NCI-H1105 (cell line): Measurements from ENCODE around the gene CYTH4.
A peak's percentile ranks its signal among the peaks of the same experiment; 100 is the strongest.
"Not testable (repeated sequence)": the region's sequence is repeated elsewhere in the genome, so short reads cannot be mapped to it uniquely, and the experiment has no call there.

ENCODE experiments used
- DNase-seq: peaks from one replicate; lab custom pipeline; 2025; lab: John Stamatoyannopoulos, UW

CYTH4 gene

DNA sequence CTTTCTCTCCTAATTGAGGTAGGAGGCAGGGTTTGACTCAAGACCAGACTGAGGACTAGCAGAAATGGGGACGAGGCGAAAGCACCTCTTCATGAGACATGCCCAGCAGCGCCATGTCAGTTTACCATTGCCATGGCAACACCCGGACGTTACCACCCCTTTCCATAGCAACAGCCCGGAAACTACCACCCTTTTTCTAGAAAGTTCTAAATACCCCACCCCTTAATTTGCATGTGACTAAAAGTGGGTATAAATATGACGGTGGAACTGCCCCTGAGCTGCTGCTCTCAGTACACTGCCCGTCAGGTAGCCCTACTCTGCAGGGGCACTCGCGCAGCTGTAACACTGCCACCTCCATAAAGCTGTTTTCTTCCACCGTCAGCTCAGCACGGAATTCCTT, 32.3 kb upstream of the CYTH4 start:
- DNase-seq = no peak

DNA sequence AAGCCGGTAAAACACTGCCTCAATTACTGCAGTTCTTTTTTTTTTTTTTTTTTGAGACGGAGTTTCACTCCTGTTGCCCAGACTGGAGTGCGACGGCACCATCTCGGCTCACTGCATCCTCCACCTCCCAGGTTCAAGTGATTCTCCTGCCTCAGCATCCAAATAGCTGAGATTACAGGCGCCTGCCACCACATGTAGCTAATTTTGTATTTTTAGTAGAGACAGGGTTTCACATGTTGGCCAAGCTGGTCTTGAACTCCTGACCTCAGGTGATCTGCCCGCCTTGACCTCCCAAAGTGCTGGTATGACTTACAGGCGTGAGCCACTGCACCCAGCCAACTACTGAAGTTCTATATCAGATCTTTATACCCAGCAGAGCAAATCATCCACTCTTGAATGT, 30.5 kb upstream of the CYTH4 start:
- DNase-seq = not testable (repeated sequence)

DNA sequence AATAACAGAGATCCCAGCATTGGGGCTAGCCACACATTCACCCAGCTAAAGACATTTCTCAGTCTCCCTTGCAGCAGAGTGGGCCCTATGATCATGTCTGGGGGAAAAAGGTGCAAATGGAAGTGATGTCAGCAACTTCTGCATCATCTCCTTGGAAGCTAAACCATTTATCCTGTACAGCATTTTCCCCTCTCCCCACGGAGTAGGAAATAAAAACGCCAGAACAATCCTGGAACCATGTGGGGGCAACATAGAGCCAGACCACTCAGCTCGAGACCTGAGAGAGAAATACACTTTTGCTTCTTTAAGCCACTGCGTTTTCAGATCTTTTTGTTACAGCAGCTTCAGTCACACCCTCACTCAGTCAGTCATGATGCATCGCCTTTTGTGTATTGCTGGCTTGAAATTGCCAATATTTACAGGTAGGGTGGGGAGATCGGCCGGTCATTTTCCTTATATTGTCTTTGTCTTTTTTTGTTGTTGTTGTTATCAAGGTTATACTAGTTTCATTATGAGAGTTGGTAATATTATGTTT, 29.1 kb upstream of the CYTH4 start:
- no peak for DNase-seq

DNA sequence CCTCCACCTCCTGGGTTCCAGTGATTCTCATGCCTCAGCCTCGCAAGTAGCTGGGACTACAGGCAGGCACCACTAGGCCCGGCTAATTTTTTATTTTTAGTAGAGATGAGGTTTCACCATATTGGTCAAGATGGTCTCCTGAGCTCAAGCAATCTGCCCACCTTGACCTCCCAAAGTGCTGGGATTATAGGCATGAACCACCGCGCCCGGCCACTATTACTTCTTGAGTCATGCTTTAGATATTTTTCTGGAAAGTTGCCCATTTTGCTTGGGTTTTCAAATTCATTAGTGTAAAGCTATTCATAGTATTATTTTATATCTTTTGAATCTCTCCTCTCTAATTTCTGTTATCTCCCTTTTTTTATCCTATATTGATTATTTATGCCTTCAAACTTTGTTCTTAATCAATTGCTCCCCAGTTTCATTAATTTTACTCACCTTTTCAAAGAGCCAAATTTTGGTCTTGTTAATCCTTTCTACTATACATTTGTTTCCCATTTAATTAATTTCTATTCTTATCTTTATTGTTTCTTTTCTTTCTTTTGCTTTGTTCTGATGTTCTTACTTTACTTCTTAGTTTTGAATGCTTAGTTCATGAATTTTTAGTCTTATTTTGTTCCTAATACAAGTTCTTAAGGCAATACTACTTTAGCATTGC, 28.0 kb upstream of the CYTH4 start:
- DNase-seq = no peak

DNA sequence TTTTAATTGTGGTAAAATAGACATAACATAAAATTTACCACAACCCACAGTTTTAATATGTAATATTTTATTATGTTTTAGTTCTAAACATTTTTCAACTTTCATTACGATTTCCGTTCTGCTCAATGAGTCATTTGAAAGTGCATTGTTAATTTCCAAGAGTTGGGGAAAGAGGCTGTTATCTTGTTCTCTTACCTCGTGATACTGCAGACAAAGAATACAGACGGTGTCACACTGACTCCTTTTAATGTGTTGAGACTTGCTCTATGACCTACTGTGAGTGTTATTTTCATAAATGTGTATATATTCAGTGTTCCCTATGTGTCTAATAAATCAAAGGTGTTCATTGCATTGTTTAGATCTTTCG, 27.5 kb upstream of the CYTH4 start:
- no peak for DNase-seq

DNA sequence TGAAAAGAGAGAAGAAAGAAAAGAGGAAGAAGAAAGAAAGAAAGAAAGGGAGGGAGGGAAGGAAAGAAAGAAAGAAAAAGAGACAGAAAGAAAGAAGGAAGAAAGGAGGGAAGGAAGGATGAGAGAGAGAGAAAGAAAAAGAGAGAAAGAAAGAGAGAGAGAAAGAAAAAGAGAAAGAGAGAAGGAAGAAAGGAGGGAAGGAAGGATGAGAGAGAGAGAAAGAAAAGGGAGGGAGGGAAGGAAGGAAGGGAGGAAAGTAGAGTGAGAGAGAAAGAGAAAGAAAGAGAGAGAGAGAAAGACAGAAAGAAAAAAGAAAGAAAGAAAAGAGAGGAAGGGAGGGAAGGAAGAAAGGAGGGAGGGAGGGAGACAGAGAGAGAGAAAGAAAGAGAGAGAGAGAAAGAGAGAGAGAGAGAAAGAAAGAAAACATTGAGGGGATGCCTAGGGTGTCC, 26.7 kb upstream of the CYTH4 start:
- no peak for DNase-seq

DNA sequence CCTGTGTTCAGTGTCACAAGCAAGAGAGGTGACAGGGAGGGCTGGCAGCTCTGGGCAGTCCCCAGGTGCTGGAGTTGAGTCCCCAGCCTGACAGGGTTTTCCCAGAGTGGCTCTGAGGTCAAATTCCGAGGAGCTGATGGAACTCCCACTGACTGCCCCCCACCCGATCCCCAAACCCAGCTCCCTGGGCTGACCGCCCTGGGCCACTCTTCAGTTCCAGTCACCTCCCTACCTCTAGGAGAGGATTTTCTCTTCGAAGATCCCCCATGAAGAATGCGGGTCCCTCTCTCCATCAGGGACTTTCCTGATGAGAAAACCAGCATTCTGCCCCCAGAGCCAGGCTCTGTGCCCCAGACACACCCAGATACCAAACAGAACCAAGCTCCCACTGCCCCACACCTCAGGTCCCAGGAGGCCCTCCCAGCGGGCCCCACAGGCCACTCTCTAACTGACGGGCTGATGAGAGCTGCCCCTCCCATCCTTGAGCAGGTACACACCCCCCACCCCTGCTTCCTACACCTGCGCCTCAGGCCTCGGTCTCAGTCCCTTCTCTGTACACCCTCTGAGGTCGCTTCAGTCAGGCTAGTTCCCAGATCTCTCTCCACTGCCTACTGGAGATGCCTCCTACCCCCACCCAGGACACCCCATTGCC, 26.1 kb upstream of the CYTH4 start:
- no peak for DNase-seq

DNA sequence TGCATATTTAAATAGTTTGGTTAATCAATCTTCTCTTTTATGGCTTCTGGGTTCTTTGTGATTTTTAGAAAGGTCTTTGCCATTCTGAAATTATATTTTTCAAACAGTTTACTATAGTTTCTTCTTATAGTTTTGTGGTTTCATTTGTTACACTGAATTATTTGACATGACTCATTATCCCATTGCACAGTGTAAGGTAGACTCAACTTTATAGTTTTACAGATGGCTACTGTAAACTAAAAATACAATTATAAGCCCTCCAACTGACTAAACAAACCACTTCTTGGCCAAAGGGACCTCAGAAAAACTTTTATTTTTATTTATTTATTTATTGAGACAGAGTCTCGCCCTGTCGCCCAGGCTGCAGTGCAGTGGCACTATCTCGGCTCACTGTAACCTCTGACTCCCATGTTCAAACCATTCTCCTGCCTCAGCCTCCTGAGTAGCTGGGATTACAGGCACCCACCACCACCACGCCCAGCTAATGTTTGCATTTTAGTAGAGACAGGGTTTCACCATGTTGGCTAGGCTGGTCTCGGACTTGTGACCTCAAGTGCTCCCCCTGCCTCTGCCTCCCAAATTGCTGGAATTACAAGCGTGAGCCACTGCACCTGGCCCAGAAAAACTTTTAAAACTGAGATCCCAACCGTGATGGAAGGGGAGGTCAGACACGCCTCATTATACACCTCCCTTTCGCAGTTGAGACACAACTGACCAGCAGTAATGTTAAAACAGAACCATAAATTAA, 24.1 kb upstream of the CYTH4 start:
- no peak for DNase-seq

DNA sequence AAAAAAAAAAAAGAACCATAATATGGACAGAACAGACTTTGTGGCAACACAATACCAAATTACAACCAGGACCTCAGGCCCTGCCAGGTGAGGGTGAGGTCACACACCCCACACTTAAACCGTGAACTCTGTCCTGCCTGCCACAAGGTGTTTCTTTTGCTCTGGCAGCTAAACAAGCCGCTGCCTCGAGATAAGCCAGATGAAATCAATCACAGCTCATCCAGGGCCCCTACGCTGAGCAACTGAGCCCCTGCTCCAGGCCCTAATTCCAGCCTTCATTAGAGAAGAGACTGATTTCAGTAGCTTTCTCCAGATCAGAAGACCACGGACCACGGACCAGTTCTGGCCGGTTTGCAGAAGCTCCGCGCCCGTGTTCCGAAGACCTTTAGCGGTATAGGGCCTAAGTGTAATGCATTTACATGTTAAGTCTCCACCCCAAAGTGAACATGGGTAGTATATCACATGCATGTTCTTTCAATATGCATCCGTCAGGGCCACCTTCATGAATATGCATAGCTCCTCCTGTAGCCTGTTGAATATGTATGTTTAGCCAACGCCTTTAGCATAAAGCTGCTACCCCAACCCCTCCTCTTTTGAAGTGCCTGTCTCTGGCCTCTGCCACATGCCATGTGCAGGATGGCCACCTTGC, 23.4 kb upstream of the CYTH4 start:
- DNase-seq = no peak

DNA sequence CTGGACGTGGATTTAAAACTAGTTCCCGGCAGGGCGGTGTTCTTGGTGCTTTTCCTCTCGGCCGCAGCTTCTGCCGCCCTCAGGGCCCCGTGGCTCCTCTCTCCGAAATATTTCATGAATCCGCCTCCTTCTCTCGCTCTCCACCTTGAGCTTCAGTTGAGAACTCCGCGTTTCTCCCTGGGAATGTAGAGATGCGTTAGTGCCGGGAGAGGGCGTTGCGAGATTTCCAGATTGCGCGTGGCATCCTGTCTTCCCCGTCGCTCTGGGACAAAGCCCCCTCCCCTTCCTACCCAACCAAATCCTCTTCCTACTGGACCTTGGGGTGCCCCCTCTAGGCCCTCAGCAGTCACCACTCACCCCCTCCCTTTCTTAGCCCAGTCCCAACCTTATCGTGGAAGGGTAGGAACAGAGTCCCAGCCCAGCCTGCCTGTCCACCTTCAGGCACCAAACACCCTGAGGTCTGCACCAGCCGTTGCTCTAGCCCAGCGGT, 22.7 kb upstream of the CYTH4 start:
- DNase-seq = no peak

DNA sequence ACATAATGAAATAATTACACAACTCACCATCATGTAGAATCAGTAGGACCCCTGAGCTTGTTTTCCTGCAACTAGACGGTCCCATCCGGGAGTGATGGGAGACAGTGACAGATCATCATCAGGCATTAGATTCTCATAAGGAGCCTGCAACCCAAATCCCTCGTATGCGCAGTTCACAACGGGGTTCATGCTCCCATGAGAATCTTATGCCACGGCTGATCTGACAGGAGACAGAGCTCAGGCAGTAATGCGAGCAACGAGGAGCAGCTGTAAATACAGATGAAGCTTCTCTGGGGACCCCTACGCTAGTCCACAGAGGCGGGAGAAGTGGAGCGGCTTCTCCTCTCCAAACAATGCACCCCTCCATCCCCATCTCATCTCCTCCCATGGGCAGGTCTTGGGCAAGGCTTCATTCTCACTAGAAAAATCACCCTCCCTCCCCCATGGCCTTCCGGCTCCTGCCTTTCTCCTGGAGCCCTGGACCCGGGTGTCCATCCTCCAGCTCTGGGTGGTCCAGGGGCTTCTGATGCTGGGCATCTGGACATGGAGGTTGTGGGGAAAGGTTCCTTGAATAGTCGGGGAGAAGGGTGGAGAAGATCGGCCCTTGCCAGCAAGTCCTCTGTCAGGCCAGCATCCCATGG, 22.0 kb upstream of the CYTH4 start:
- DNase-seq = no peak

DNA sequence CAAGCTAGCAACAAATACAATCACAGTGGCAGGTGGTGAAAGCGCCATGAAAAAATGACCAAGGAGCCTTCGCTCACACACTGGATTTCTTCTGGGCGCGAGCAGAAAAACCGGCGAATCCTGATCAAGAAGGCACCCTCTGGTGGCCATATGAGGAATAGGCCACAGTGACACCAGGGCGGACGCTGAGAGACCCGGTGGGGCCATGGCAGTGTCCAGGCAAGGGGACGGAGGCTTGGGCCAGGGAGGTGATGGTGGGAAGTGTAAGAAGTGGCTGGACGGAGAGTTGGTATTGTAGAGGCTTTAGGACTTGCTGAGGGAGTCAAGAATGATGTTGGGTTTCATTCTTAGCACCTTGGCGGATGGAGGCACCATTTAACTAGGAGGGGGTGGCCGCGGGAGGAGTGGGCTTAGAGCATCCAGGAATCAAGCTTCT, 21.4 kb upstream of the CYTH4 start:
- DNase-seq = peak; percentile 12

DNA sequence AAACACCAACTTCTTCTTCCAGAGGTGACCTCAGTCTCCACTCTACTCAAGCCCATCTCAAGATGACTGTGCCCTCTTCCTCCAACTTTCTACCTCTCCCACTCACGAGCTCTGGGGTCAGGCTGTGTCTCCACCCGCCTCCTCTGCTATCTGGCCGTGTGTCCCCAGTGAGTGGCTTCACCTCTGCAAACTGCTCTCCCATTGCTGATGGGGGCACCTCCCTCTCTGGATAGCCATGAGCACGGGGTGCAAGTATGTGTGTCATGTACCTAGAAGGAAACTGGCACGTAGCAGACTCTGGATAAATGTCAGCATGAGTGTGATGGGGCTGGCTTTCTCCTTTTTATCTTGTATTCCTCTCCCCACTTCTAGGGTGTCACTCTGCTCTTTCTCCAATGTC, 20.0 kb upstream of the CYTH4 start:
- no peak for DNase-seq

DNA sequence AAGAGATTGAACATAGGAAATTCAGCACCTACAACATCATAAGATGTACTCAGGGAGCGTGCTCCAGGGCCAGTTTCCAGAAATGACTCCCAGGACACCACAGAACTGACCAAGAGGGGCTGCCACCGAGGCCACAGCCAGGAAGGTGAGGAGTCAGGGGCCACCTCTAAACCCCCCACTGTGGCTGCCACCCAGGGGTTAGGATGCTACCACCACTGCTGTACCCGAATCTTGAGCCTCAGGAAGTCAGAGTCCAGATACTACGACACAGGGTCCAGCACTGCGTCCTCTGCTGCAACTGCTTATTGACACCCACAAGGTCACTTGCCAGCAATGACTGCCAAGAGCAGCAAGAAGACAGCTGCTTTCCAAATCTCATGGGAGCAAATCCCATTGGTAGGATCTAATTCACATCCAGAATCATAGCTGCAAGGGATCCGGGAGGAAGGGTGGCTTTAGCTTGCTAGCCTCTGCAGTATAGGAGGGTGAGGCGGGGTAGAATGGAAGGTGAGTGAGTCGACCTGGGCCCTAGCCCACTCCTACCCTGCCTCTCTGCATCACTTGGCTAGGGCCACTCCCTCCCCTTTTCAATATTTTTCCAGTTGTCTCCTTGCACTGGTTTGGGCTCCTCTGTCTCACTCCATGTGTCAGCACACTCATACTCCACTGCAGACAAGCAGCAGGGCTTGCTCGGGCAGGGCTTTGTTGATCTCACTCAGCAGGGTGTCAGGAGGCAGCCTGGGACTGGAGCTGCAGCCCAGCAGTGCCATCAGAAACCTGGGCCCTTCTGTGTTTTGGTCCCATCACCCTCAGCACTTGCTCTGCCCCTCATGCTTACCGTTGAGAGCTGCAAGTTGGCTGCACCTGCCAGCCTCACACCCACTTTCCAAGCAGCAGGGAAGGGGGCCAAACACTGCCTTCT, 18.1 kb upstream of the CYTH4 start:
- no peak for DNase-seq

DNA sequence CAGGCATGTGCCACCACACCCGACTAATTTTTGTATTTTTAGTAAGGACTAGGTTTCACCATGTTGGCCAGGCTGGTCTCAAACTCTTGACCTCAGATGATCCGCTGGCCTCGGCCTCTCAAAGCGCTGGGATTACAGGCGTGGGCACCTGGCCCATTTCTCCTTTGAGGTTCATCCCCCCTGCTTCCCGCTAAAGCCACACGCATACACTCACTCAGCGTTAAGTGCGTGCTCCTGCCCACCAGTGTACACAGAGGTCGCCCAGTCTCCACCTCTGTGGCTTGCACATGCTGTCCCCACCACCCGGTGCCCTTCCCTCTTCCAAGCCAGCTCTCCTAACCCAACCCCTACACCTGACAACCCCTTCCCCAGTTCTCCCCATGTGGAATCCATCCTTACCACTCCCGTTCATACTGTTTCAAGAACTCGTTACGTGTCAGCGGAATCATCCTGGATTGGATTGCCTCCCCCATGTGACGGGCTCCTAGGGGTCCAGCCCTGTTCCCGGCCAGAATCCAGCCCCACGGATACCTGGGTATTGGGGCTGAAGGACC, 15.7 kb upstream of the CYTH4 start:
- DNase-seq = no peak

DNA sequence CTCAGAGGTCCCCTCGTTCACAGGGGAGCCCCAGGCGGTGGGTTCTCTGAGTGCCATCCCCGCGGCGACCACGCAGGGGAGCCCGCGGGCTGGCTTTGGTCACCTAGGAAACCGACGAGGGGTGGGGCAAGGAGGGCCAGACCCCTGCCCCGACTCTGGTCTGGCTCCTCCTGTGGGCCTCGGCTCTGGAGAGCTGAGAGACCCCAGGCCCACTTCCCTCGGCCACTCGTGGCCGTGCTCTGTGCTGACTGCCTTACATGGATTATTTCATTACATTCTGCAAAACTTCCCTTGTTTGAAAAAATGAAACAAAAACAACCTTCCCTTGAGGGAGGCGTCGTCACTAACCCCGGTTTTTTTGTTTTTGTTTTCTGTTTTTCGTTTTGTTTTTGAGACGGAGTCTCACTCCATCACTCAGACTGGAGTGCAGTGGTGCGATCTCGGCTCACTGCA, 15.1 kb upstream of the CYTH4 start:
- DNase-seq = peak; percentile 30

DNA sequence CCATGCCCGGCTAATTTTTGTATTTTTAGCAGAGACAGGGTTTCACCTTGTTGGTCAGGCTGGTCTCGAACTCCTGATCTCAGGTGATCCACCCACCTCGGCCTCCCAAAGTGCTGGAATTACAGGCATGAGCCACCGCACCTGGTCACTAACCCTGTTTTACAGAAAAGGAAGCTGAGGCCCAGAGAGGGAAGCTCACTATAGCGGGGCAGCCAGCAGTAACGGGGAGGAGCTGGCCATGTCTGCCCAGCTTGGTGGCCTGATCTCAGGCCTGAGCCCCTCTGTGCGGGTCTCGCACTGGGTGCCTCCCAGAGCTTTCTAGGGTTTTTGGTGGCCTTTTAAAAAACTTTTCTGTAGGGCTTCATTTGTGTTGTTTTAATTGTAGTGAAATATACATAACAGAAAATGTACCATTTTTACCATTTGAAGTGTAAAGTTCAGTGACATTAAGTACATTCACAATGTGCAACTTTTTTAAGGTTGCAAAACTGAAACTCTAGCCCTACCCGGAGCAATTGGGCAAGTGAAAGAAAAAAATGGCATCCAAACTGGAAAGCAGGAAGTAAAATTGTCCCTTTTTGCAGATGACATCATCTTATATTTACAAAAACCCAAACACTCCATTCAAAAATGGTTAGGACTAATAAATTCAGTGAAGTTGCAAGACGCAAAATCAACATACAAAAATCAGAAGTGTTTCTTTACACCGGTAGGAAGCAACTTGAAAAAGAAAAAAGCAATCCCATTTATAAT, 14.5 kb upstream of the CYTH4 start:
- DNase-seq = no peak

DNA sequence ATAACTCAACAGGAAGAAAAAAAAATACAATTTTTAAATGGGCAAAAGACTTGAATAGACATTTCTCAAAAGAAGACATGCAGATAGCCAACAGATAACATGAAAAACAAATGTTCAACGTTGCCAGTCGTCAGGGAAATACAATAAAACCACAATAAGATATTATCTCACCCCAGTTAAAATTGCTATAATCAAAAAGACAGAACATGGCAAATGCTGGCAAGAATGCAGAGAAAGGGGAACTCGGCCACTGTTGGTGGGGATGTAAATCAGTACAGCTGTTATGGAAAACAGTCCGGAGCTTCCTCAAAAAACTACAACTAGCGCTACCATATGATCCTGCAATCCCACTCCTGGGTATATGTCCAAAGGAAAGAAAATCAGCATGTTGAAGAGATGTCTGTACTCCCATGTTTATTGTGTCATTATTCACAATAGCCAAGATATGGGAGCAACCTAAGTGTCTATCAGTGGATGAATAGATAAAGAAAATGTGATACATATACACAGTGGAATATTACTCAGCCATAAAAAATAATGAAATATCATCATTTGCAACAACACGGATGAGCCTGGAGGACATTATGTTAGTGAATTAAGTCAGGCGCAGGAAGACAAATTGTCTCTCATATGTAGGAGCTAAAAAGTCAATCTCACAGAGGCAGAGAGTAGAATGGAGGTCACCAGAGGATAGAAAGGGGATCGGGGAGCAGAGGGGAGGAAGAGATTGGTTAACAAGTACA, 12.2 kb upstream of the CYTH4 start:
- no peak for DNase-seq
